Breast epithelium (tissue), 4 donors: ENCODE measurements around the gene IGFL2. TPM values are rescaled to one million over a fixed set of nuclear protein-coding genes. Genes with fewer than 3 reads are reported as not detected.
"Not testable (repeated sequence)": the region's sequence is repeated elsewhere in the genome, so short reads cannot be mapped to it uniquely, and the experiment has no call there.

ENCODE experiments used
- DNase-seq, 2 donors: peaks; one replicate each; pipeline ENCODE4 v3.0.0-alpha.2; 2019; ENCODE audit warnings: low spot score in 2 of 2
- H3K27ac ChIP-seq, 2 donors: fragments of 200-600 bp; sonication (generic) in 1 of 2; one replicate each; pipeline ENCODE4 v1.5.1; 2016 to 2019; ENCODE audit warnings: mild to moderate bottlenecking in 1 of 2
- H3K27me3 ChIP-seq, 2 donors: fragments of 200-600 bp; sonication (generic) in 1 of 2; one replicate each; pipeline versions ENCODE4 v1.5.1 to v1.6.0; 2017 to 2019; ENCODE audit warnings: control low read depth in 1 of 2, mild to moderate bottlenecking in 1 of 2
- H3K36me3 ChIP-seq: fragments of 200-600 bp; one replicate; pipeline ENCODE4 v1.5.1; 2019
- H3K4me1 ChIP-seq, 2 donors: fragments of 200-600 bp; sonication (generic); one replicate each; pipeline ENCODE4 v1.5.1; 2016 to 2019; ENCODE audit warnings: control low read depth in 1 of 2
- H3K4me3 ChIP-seq, 3 donors: fragments of 200-600 bp; sonication (generic); 1 replicate in 2 of 3; 2 replicates in 1 of 3; pipeline ENCODE4 v1.5.1; 2016 to 2019; ENCODE audit warnings: mild to moderate bottlenecking in 3 of 3, moderate library complexity in 2 of 3
- H3K9me3 ChIP-seq, 2 donors: fragments of 200-600 bp; sonication (generic) in 1 of 2; one replicate each; pipeline ENCODE4 v1.5.1; 2016 to 2019; ENCODE audit warnings: control low read depth in 1 of 2
- POLR2A ChIP-seq: fragments of 450-650 bp; IDR thresholded peaks from one replicate; pipeline ENCODE4 v1.6.1; 2016; ENCODE audit warnings: antibody characterized with exemption, mild to moderate bottlenecking, moderate library complexity
- POLR2AphosphoS5 ChIP-seq, 3 donors: sonication (generic); formaldehyde crosslinking; IDR thresholded peaks; one replicate each; pipeline ENCODE4 v1.6.1; 2017; ENCODE audit warnings: antibody characterized with exemption in 3 of 3
- intact Hi-C: fragments of 100-400 bp; cut with DNase I; formaldehyde crosslinking; loops from one replicate; pipeline ENCODE4 v1.15.1; 2023; ENCODE audit warnings: low total_unique reads
- total RNA-seq, 3 donors: library from RNA; depleted of rRNA; stranded (reverse); fragments of >200 nt; gene quantifications; one replicate each; pipeline ENCODE4 v1.1.0, GENCODE V29; 2016
- TF ChIP-seq, protein P1 (sequence below), 3 donors: fragments of 450-650 bp; IDR thresholded peaks; one replicate each; pipeline ENCODE4 v1.5.1; 2016 to 2017; ENCODE audit warnings: antibody characterized with exemption in 3 of 3, mild to moderate bottlenecking in 3 of 3, moderate library complexity in 3 of 3

Gene IGFL2
- total RNA-seq, 3 donors from 2014 or later = not detected

GRCh38 chr19:46155237-46155636, 7.2 kb downstream of the IGFL2 start:
- Histone ChIP-seq H3K4me1 (no peaks in the 10 kb centered on the region), H3K27me3 (peaks cover 0 to 3% of the 10 kb centered on the region in 2 donors), H3K4me3 (no peak overlapping the region), H3K36me3 (no peaks in the 10 kb centered on the region), H3K9me3 (no peaks in the 10 kb centered on the region), H3K27ac (no peak overlapping the region)
- no peak for DNase-seq
- TF ChIP-seq, protein P1, sequence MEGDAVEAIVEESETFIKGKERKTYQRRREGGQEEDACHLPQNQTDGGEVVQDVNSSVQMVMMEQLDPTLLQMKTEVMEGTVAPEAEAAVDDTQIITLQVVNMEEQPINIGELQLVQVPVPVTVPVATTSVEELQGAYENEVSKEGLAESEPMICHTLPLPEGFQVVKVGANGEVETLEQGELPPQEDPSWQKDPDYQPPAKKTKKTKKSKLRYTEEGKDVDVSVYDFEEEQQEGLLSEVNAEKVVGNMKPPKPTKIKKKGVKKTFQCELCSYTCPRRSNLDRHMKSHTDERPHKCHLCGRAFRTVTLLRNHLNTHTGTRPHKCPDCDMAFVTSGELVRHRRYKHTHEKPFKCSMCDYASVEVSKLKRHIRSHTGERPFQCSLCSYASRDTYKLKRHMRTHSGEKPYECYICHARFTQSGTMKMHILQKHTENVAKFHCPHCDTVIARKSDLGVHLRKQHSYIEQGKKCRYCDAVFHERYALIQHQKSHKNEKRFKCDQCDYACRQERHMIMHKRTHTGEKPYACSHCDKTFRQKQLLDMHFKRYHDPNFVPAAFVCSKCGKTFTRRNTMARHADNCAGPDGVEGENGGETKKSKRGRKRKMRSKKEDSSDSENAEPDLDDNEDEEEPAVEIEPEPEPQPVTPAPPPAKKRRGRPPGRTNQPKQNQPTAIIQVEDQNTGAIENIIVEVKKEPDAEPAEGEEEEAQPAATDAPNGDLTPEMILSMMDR (IDR thresholded peaks at IDR 0.05) = no peak
- no peak for TF ChIP-seq POLR2A
- no peak for TF ChIP-seq POLR2AphosphoS5 (IDR thresholded peaks at IDR 0.05)
- intact Hi-C loops = no loop called here

GRCh38 chr19:46159418-46160232, 11.6 kb downstream of the IGFL2 start:
- Histone ChIP-seq H3K27ac (no peak overlapping the region), H3K9me3 (peaks cover 0 to 18% of the 10 kb centered on the region in 2 donors), H3K4me1 (no peaks in the 10 kb centered on the region), H3K27me3 (peaks cover 0 to 4% of the 10 kb centered on the region in 2 donors), H3K4me3 (no peak overlapping the region), H3K36me3 (no peaks in the 10 kb centered on the region)
- DNase-seq = no peak
- intact Hi-C loops = no loop called here
- TF ChIP-seq POLR2A (no peak), POLR2AphosphoS5 (IDR thresholded peaks at IDR 0.05) (no peak)
- TF ChIP-seq, protein P1 (IDR thresholded peaks at IDR 0.05) = no peak

- peaks cover 0 to 18% of the 10 kb centered on the region in 2 donors for H3K9me3 ChIP-seq
- H3K27me3 ChIP-seq = peaks cover 0 to 4% of the 10 kb centered on the region in 2 donors
- TF ChIP-seq, protein P1 (IDR thresholded peaks at IDR 0.05) = no peak
- TF ChIP-seq POLR2A (no peak), POLR2AphosphoS5 (IDR thresholded peaks at IDR 0.05) (no peak)
- H3K27ac ChIP-seq = no peak overlapping the region
- H3K4me1 ChIP-seq = no peaks in the 10 kb centered on the region
- DNase-seq = no peak
- H3K4me3 ChIP-seq = no peak overlapping the region
- intact Hi-C loops = no loop called here
- no peaks in the 10 kb centered on the region for H3K36me3 ChIP-seq
Observed at GRCh38 chr19:46160233-46160775, 12.3 kb downstream of the IGFL2 start.

DNA sequence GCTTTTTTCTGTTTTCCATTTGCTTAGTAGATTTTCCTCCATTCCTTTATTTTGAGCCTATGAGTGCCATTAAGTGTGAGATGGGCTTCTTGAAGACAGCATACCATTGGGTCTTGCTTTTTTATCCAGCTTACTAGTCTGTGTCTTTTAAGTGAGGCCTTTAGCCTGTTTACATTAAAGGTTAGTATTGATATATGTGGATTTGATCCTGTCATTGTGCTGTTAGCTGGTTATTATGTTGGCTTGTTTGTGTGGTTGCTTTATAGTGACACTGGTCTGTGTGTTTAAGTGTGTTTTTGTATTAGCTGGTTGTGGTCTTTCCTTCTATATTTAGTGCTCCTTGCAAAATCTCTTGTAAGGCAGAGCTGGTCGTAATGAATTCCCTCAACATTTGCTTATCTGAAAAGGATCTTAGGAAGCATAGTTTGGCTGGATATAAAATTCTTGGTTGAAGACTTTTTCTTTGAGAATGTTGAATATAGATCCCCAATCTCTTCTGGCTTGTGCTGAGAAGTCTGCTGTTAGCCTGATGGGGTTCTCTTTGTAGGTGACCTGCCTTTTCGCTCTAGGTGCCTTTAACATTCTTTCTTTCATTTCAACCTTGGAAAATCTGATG, 13.7 kb downstream of the IGFL2 start:
- DNase-seq, intact Hi-C loops, H3K4me3 ChIP-seq, H3K4me1 ChIP-seq, H3K27ac ChIP-seq, H3K36me3 ChIP-seq, H3K27me3 ChIP-seq: not testable (repeated sequence)
- H3K9me3 ChIP-seq = peaks cover 0 to 18% of the 10 kb centered on the region in 2 donors

DNA sequence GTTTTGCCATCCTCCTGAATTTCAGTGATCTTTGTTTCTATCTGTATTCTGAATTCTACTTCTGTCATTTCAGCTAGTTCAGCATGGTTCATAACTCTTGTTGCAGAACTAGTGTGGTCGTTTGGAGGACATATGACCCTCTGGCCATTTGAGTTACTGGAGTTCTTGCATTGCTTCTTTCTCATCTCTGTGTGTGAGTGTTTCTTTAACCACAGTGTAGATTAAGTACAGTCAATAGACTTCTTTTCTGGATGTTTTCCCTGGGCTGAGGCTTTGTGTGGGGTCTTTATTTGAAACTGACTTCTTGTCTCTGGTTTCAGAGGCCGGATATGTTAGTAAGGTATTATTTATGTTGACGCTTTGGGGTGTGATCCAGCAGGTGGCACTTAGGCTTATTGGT, 14.7 kb downstream of the IGFL2 start:
- intact Hi-C loops = no loop called here
- Histone ChIP-seq H3K36me3 (no peaks in the 10 kb centered on the region), H3K27me3 (peaks cover 0 to 4% of the 10 kb centered on the region in 2 donors), H3K4me1 (no peaks in the 10 kb centered on the region), H3K4me3 (no peak overlapping the region), H3K9me3 (peaks cover 0 to 18% of the 10 kb centered on the region in 2 donors), H3K27ac (no peak overlapping the region)
- DNase-seq = no peak
- no peak for TF ChIP-seq POLR2AphosphoS5 (IDR thresholded peaks at IDR 0.05)
- TF ChIP-seq, protein P1 (IDR thresholded peaks at IDR 0.05) = no peak
- TF ChIP-seq POLR2A = no peak
